C4-2B (cell line): ENCODE data around the gene RPGRIP1L.

ENCODE experiments used
- H3K27ac ChIP-seq: fragments of 450-650 bp; 2 replicates; pipeline ENCODE4 v1.5.1; 2017
- ZFX ChIP-seq: fragments of 450-650 bp; IDR thresholded peaks from 2 replicates; pipeline ENCODE4 v1.6.1; 2017
- TF ChIP-seq, protein P1 (sequence below): fragments of 450-650 bp; conservative IDR thresholded peaks from 2 replicates; pipeline ENCODE4 v1.5.1; 2017; ENCODE audit warnings: mild to moderate bottlenecking

The RPGRIP1L gene

GRCh38 chr16:53741546-53741945, 37.9 kb upstream of the RPGRIP1L start:
- TF ChIP-seq, protein P1, sequence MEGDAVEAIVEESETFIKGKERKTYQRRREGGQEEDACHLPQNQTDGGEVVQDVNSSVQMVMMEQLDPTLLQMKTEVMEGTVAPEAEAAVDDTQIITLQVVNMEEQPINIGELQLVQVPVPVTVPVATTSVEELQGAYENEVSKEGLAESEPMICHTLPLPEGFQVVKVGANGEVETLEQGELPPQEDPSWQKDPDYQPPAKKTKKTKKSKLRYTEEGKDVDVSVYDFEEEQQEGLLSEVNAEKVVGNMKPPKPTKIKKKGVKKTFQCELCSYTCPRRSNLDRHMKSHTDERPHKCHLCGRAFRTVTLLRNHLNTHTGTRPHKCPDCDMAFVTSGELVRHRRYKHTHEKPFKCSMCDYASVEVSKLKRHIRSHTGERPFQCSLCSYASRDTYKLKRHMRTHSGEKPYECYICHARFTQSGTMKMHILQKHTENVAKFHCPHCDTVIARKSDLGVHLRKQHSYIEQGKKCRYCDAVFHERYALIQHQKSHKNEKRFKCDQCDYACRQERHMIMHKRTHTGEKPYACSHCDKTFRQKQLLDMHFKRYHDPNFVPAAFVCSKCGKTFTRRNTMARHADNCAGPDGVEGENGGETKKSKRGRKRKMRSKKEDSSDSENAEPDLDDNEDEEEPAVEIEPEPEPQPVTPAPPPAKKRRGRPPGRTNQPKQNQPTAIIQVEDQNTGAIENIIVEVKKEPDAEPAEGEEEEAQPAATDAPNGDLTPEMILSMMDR = no peak
- TF ChIP-seq ZFX = no peak
- no peak overlapping the region for H3K27ac ChIP-seq

- TF ChIP-seq, protein P1 = no peak
- no peak for TF ChIP-seq ZFX
- no peak overlapping the region for H3K27ac ChIP-seq
Measured at GRCh38 chr16:53740933-53741531, 37.4 kb upstream of the RPGRIP1L start.

GRCh38 chr16:53740476-53740875, 36.8 kb upstream of the RPGRIP1L start:
- no peak for TF ChIP-seq ZFX
- TF ChIP-seq, protein P1 = no peak
- no peak overlapping the region for H3K27ac ChIP-seq

DNA sequence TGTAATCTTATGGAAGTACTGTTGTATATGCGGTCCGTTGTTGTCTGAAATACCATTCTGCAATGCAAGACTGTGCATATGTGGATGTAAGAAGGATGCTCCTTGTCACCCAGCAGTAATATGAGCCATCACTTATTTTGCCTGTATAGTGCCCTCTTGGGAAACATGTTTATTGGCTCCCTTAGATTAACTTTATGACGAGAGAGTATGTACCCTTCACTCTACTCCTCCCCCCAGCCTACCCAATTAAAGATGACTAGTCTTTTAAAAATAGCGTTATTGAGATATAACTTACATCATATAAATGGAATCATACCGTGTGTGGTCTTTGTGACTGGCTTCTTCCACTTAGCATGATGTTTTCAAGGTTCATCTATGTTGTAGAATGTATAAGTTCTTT, 33.9 kb upstream of the RPGRIP1L start:
- TF ChIP-seq, protein P1 = no peak
- no peak for TF ChIP-seq ZFX
- H3K27ac ChIP-seq = no peak overlapping the region

- TF ChIP-seq, protein P1 = no peak
- no peak for TF ChIP-seq ZFX
- H3K27ac ChIP-seq = no peak overlapping the region
Measured at GRCh38 chr16:53736297-53736696, 32.6 kb upstream of the RPGRIP1L start.

GRCh38 chr16:53734908-53735307, 31.2 kb upstream of the RPGRIP1L start:
- TF ChIP-seq ZFX = no peak
- TF ChIP-seq, protein P1 = no peak
- no peak overlapping the region for H3K27ac ChIP-seq

DNA sequence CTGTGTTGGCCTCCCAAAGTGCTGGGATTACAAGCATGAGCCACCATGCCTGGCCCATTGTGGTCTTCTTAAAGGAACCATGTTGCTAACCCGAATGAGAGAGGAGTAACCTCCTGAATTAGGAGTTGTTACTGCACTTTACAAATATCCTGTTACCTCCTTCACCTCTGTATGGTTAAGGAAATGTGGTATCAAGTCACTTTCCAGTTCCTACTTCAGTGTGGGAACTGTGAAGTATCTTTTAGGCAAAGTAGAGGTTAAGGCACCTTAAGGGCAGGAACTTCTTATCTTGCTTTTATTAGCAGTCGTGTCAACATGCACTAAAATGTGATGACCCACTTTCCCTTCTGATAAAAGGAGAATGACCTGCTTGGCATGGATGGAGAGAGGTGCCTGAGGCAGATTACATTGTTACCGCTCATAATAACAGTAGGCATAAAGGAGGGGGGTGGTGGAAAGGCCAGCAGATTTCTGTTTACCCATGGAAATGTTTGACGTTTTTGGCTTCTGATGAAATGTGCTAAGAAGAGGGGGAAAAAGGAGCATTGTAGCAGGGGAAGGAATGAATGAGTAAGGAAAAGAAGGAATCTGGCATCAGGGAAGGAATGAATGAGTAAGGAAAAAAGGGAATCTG, 28.8 kb upstream of the RPGRIP1L start:
- H3K27ac ChIP-seq = peak overlapping the region; percentile 79
- TF ChIP-seq, protein P1 = no peak
- TF ChIP-seq ZFX = no peak
